ENCODE measurements around the gene MED27. TPM values are rescaled to one million over a fixed set of nuclear protein-coding genes. Genes with fewer than 3 reads are reported as not detected.

The MED27 gene
- total RNA-seq, 1 experiment from 2014 or later, result 37.7 TPM

DNA sequence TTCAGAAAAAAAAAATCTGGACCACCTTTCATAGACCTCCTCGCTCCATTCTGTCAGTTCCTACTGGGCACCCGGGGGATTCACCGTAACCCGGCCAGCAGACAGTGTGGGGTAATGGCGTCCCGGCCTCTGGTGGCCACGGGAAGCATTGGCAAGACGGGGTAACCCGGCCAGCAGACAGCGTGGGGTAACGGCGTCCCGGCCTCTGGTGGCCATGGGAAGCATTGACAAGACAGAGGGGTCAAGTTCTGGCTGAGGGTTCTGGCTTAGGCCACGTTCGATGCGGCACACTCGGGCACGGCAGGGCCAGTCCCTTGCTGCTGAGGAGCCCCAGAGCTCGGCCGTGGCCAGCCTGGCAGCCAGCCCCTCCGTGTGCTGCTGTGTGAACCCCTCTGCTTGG is 223.6 kb downstream of the MED27 start:
- no peak for DNase-seq (ENCODE audit: low read depth)

DNA sequence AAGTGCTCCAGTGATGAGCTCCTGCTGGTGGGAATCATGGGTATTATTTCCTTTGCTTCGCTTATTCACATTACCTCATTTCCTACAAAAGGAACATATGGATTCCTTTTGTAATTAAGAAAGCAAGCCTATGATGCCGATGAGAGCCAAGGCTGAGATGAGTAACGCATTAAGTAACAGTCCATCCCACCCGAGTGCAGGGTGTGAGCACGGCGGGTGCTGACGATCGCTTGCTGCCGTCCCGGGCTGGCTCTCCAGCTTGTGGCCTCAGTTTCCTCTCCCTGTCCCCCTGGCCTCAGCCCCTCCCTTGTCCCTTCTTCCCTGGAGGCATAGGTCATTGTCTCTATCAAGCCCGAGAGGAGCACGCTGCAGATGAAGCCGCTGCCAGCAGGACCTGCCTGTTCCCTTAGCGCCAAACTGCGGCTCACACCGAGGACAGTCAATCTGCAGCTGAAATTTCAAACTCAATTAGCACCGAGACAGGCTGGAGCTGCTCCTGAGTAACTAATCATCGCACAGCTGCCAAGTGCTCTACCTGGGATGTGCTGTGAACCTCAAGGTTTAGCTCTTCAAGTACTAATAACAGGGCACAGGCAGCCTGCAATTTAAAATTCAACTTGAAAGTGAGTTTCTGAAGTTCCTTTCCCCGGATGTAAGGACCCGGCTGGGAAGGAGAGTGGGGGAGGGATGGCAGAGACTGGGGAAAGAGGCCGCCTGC is 224.6 kb downstream of the MED27 start:
- no peak for DNase-seq (ENCODE audit: low read depth)

DNA sequence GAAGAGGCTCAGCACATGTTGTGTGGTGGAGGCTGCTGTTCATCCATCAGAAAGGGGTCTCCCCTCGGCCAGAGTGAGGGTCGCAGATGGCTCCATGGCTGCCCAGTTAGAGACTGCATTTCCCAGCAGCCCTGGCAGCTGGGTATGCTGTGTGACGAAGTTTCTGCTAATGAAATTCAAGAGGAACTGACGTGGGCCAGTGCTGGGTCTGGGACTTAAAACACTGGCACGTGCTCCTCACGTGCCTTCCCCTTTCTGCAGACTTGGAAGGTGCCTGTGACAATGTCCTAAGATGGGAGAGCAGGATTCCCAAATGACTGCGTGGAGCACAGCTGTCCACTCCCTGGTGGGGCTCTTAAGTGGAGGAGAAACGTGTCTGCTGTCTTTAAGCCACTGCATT is 225.3 kb downstream of the MED27 start:
- no peak for DNase-seq (ENCODE audit: low read depth)

GRCh38 chr9:131853434-131853833 is 226.2 kb downstream of the MED27 start:
- no peak for DNase-seq (ENCODE audit: low read depth)

- DNase-seq (ENCODE audit: low read depth), result no peak
Observed at GRCh38 chr9:131851414-131851813, 228.3 kb downstream of the MED27 start.

GRCh38 chr9:131849391-131849790 is 230.3 kb downstream of the MED27 start:
- no peak for DNase-seq (ENCODE audit: low read depth)

- DNase-seq (ENCODE audit: low read depth), result no peak
Observed at GRCh38 chr9:131848570-131849160, 231.0 kb downstream of the MED27 start.

GRCh38 chr9:131847665-131848354 is 231.9 kb downstream of the MED27 start:
- no peak for DNase-seq (ENCODE audit: low read depth)

GRCh38 chr9:131845305-131846298 is 234.1 kb downstream of the MED27 start:
- no peak for DNase-seq (ENCODE audit: low read depth)

- no peak for DNase-seq (ENCODE audit: low read depth)
Observed at GRCh38 chr9:131844745-131845118, 234.9 kb downstream of the MED27 start.

DNA sequence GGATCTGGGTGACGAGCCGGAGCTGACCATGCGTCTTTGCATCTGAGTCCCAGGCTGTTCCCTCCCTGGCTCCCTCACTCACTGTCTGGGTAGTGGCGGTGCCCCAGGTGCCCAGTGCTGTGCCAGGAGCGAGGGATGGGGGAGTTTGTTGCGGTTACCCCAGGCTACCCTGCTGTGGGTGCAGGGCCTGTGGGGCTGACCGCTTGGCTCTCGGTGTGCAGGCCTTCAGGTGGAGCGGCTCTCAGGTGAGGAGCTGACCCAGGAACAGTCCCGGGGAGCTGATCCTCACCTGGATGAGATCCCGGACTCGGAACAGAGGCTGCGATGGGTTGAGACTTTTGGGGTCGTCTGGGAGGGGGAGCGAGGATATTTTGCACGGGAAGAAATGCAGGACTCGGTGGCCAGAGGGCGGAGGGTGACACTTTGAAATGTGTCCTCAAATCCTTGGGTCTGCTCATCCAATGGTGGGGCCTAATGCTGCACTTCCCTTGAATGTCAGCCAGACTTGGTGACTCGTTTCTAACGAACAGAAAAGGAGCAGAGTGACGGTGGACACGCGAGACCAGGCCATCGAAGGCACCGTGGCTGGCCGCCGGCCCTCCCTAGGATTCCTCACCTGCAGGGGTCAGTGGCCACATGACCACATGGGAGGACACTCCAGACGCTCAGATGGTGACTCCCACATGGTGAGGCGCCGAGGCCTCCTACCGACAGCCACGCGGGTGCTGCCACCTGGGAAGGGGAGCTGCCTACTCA is 235.5 kb downstream of the MED27 start:
- no peak for DNase-seq (ENCODE audit: low read depth)

DNA sequence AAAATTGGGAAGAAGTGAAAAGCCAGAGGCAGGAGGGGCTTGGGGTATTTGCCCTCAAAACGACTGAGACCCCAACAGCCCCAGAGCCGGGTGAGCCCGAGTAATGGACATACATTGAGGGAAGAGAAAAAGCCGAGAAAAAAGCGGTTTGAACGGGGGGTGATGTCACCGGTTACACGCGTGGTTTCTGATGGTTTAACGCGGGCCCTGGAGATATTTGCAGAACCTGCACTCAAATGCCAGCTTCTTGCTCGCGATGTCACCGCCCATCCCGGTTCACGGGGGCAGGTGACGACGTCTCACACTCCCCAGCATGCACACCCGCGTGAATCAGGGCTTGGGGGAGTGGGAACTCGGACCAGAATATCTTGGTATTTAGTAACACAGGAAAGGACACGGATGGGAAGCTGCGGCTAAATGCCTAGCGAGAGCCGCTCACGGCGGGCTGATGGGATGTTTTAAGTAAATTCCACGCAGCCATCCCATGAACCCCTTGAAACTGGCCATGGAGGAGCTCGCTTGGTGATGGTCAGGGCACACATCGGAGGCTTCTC is 237.8 kb downstream of the MED27 start:
- no peak for DNase-seq (ENCODE audit: low read depth)

DNA sequence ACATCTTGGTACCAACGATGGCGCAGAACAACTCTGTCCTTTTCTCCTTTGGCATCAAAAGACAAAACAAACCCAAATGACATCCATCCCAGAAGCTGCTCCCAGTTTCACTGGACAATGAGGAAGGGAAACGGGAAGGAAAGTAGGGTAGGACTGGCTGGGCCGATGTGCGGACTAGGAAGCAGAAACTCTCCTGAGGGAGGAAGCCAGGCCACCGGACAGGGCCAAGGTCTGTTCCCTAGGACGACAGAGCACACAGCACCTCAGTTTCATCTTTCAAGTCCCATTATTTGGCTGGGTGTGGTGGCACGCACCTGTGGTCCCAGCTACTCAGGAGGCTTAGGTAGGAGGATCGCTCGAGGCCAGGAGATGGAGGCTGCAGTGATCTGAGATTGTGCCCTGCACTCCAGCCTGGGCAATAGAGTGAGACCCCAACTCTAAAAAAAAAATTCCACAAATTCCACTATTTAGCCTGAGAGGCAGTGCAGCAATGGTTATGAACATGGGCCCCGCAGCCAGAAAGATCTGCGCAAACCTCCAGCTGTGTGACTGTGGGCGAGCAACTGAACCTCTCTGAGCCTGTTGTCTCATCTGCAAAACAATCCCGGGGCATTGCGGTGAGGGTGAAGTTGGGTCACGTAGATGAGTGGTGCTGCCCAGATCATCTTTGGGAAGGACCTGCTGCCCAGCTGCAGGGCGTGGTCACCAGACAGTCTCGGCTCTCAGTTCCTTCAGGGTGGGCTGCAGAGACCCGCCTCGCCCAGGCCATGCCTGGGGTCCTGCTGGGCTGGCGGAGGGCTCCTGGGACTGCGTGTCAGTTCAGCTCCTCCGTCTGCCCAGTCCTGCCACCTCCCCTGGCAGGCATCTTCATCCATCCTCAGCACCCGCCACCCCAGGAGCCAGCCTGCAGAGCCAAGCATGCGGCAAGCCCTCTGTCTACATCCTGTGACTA is 238.6 kb downstream of the MED27 start:
- no peak for DNase-seq (ENCODE audit: low read depth)

DNA sequence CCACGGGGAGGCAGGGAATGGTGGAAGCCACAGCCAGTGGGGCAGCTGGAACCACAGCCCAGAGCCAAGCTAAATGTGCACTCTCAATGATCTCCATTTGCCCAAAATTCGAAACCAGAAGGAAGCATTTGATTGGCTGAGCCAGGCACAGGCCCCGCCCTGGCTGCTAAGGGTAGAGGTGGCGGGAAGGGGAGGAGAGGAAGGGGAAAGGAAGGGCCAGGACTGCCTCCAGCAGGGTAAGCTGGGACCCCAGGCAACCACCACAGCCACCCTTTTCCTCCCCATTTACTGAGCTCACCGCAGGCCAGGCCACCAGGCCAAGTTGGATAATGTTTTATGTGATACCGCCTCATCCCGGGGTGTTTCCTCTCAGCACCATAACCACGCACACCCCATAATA is 239.4 kb downstream of the MED27 start:
- DNase-seq (ENCODE audit: low read depth), result no peak

DNA sequence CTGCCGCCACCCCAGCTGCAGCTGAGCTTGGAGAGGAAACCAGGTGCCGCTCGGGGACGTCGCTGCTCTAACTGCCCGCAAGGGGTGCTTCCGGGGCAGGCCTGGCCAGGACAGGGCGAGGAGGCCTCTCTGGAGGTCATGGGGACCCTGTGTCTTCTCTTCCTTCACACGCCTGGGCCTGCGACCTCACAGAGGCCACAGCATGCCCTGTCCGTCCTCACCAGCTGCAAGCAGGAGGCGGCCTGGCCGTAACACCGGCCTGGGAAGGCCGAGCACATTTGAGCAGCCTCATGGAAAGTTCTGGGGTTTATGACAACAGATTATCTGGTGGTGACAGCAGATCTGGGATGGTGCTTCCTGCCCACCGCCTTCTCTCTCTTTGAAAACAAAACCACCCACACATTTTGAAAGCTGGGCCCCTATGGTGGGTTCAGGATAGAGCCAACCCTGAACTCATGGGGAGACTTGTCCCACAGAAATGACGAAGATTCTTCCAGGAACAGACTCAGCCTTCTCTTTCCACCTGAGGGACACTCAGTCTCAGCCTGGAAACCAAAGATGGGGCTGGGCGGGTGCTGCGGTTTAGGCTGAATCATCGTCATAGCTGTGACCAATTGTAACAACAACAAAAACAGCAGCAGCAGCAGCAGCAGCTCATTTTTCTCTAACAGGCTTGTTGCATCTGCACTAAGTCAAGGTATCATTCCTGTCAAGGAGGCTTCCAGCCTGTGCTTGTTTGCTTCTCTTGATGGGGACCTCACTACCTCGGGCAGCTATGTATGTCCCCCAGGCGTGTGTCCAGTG is 240.2 kb downstream of the MED27 start:
- peak; percentile 80 for DNase-seq (ENCODE audit: low read depth)

DNA sequence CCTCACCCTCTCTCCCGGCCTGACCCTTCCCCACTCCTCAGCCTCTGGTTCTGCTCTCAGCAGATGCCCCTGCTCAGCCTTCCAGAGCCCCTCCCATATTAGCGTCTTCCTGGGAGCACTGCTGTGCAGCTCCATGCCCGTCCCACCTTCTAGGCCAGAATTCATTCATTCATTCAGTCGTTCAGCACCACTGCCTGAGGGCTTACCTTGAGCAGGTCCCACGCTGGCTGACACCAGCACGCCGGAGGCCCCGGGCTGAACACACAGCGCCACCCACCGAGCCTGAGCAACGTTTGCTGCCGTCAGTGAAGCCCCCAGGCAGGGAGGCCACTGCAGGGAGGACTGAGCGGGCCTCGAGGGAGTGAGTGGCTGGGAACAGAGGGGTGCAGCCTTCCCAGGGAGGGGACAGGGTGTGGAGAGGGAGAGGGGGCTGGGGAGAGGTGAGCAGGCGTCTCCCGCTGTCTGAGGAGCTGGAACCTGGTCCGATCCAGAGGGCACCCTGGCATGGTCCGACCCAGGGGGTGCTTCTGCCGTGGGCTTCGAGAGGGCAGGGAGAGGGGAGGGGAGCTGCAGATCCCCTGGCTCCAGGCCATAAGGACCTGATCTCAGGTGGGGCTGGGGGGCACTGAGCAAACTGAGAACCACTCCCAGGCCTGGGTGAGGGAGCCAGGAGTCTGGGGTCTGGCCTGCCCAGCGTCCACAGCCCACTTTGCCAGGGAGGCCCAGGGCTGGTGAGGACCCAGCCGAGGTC is 241.0 kb downstream of the MED27 start:
- no peak for DNase-seq (ENCODE audit: low read depth)

GRCh38 chr9:131837836-131838235 is 241.8 kb downstream of the MED27 start:
- no peak for DNase-seq (ENCODE audit: low read depth)

- DNase-seq (ENCODE audit: low read depth), result no peak
Observed at GRCh38 chr9:131837316-131837715, 242.4 kb downstream of the MED27 start.
